Measurements from ENCODE around the gene MLX. TPM values are rescaled to one million over a fixed set of nuclear protein-coding genes. Genes with fewer than 3 reads are reported as not detected.
A peak's percentile ranks its signal among the peaks of the same experiment; 100 is the strongest.

Gene MLX
- total RNA-seq, 2 donors from 2014 or later = 31.5 to 41.2 TPM

- Histone ChIP-seq H3K27ac (no peak overlapping the region), H3K27me3 (replicated peaks; ENCODE audit: insufficient read depth) (no peaks in the 10 kb centered on the region), H3K9me3 (no peaks in the 10 kb centered on the region), H3K4me3 (no peak overlapping the region), H3K4me1 (ENCODE audit: control insufficient read depth in 1 of 2, low read depth in 2 of 2) (peaks cover 27 to 36% of the 10 kb centered on the region in 2 donors), H3K36me3 (peaks cover 11% of the 10 kb centered on the region)
- DNase-seq (ENCODE audit: low spot score) (no peak), ATAC-seq (ENCODE audit: insufficient number of reproducible peaks, low FRiP score, low read depth) (no peak)
- no peak for TF ChIP-seq CTCF (IDR thresholded peaks at IDR 0.05)
These were observed 6.7 kb upstream of the MLX start for GRCh38 chr17:42560246-42560645.

- H3K9me3 ChIP-seq = no peaks in the 10 kb centered on the region
- DNase-seq (ENCODE audit: low spot score) = peak; percentile 89
- H3K4me1 ChIP-seq (ENCODE audit: control insufficient read depth in 1 of 2, low read depth in 2 of 2) = peaks cover 22 to 38% of the 10 kb centered on the region in 2 donors
- no peak for TF ChIP-seq CTCF (IDR thresholded peaks at IDR 0.05)
- peak; percentile 75 for ATAC-seq (ENCODE audit: insufficient number of reproducible peaks, low FRiP score, low read depth)
- H3K4me3 ChIP-seq = peak within 1 kb of the TSS; percentile 79
- peak within 1 kb of the TSS; percentile 72 to 85 for H3K27ac ChIP-seq
- H3K27me3 ChIP-seq (replicated peaks; ENCODE audit: insufficient read depth) = no peaks in the 10 kb centered on the region
- peaks cover 18% of the 10 kb centered on the region for H3K36me3 ChIP-seq
These were observed 5.0 kb upstream of the MLX start, which contains the start of gene COASY for GRCh38 chr17:42561897-42562387. Gene COASY (plus strand): TSS chr17:42562148. CDS start chr17:42562623, 475 bp downstream.

GRCh38 chr17:42562388-42563142 is 4.3 kb upstream of the MLX start:
- no peak for DNase-seq (ENCODE audit: low spot score)
- Histone ChIP-seq H3K36me3 (peaks cover 18% of the 10 kb centered on the region), H3K4me3 (peak overlapping the region; percentile 79), H3K4me1 (ENCODE audit: control insufficient read depth in 1 of 2, low read depth in 2 of 2) (peaks cover 22 to 41% of the 10 kb centered on the region in 2 donors), H3K27me3 (replicated peaks; ENCODE audit: insufficient read depth) (no peaks in the 10 kb centered on the region), H3K9me3 (no peaks in the 10 kb centered on the region), H3K27ac (peak overlapping the region; percentile 72 to 85)
- TF ChIP-seq CTCF (IDR thresholded peaks at IDR 0.05) = no peak
- ATAC-seq (ENCODE audit: insufficient number of reproducible peaks, low FRiP score, low read depth) = peak; percentile 11

GRCh38 chr17:42563143-42563509 is 3.8 kb upstream of the MLX start:
- peaks cover 28 to 47% of the 10 kb centered on the region in 2 donors for H3K4me1 ChIP-seq (ENCODE audit: control insufficient read depth in 1 of 2, low read depth in 2 of 2)
- no peak for DNase-seq (ENCODE audit: low spot score)
- H3K27ac ChIP-seq = no peak overlapping the region
- H3K27me3 ChIP-seq (replicated peaks; ENCODE audit: insufficient read depth) = no peaks in the 10 kb centered on the region
- H3K4me3 ChIP-seq = peak overlapping the region; percentile 79
- H3K9me3 ChIP-seq = no peaks in the 10 kb centered on the region
- ATAC-seq (ENCODE audit: insufficient number of reproducible peaks, low FRiP score, low read depth) = no peak
- peaks cover 18% of the 10 kb centered on the region for H3K36me3 ChIP-seq
- no peak for TF ChIP-seq CTCF (IDR thresholded peaks at IDR 0.05)

- Histone ChIP-seq H3K9me3 (no peaks in the 10 kb centered on the region), H3K27ac (no peak overlapping the region), H3K27me3 (replicated peaks; ENCODE audit: insufficient read depth) (no peaks in the 10 kb centered on the region), H3K4me3 (peak overlapping the region; percentile 79), H3K36me3 (peaks cover 20% of the 10 kb centered on the region), H3K4me1 (ENCODE audit: control insufficient read depth in 1 of 2, low read depth in 2 of 2) (peaks cover 30 to 51% of the 10 kb centered on the region in 2 donors)
- no peak for DNase-seq (ENCODE audit: low spot score)
- ATAC-seq (ENCODE audit: insufficient number of reproducible peaks, low FRiP score, low read depth) = no peak
- TF ChIP-seq CTCF (IDR thresholded peaks at IDR 0.05) = no peak
These were observed 3.4 kb upstream of the MLX start for GRCh38 chr17:42563543-42563942.

Data from thoracic aorta (tissue), 2 donors.